ENCODE results near the gene OTUD3.

- TF ChIP-seq POLR2A (IDR thresholded peaks at IDR 0.05) (no peak), CTCF (IDR thresholded peaks at IDR 0.05) (no peak)
Measured at GRCh38 chr1:19835578-19835977, 46.6 kb upstream of the OTUD3 start.

Data from esophagus squamous epithelium (tissue), 4 donors.